Cerebellar nuclear complex (tissue), 1 donor: Measurements from ENCODE around the gene MKRN1.
"Not testable (repeated sequence)": the region's sequence is repeated elsewhere in the genome, so short reads cannot be mapped to it uniquely, and the experiment has no call there.

Experiments used
- DNase-seq, 2 experiments: peaks; one replicate each; lab custom pipeline; 2025; lab: John Stamatoyannopoulos, UW

MKRN1 gene

DNA sequence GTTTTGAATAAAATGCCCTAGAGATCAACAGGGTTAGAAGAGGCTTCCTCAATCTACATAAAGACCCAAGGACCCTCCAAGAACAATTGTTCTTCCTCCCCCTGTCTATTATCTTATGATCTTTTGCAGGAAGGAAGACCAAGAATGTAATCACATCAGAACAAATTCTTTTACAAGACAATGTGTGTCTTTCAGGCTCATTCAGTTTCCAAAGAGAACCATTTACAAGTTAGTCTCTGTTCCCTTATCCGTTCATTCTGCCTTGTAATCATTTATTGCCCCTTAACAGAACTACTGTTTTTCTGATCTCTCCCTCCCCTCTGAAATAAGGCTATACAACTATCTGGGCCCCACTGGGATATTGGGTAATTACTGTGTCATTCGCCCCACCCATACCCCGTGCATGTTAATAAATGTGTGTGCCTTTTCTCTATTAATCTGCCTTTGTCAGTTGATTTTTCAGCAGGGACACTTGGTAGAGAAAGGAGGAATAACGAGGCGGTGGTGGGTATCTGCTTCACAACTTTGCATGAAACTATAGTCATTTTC is 5.7 kb upstream of the MKRN1 start:
- no peak for DNase-seq

DNA sequence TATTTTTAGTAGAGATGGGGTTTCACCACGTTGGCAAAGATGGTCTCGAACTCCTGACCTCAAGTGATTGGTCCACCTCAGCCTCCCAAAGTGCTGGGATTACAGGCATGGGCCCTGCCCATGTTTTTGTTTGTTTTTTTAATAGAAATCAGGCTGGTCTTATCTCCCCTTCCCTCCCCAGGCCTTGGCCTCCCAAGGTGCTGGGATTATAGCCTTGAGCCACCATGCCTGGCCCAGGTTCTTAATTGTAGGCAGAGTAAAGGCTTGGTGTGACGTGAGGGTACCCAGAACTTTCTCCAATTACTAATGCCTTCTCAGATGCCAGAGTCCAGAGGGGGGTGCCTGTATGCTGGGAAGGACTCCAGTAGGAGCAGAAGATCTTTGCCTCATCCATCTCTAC is 5.2 kb upstream of the MKRN1 start:
- DNase-seq = no peak

DNA sequence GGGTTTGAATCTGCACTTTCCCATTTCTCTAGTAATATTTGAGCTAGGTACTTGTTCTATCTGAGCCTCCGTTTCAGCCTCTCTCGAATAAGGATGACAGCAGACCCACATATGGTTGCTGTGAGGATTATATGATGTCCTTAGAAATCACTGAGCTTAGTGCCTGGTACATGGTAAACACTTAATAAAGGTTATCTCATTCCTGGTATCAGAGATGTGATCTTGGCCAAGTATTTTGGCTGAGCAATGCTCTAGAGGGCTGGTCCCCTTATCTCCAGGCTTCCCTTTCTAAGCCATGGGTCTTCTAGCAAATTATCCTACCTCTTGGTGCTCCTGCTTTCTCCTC is 407 bp upstream of the MKRN1 start:
- no peak for DNase-seq

DNA sequence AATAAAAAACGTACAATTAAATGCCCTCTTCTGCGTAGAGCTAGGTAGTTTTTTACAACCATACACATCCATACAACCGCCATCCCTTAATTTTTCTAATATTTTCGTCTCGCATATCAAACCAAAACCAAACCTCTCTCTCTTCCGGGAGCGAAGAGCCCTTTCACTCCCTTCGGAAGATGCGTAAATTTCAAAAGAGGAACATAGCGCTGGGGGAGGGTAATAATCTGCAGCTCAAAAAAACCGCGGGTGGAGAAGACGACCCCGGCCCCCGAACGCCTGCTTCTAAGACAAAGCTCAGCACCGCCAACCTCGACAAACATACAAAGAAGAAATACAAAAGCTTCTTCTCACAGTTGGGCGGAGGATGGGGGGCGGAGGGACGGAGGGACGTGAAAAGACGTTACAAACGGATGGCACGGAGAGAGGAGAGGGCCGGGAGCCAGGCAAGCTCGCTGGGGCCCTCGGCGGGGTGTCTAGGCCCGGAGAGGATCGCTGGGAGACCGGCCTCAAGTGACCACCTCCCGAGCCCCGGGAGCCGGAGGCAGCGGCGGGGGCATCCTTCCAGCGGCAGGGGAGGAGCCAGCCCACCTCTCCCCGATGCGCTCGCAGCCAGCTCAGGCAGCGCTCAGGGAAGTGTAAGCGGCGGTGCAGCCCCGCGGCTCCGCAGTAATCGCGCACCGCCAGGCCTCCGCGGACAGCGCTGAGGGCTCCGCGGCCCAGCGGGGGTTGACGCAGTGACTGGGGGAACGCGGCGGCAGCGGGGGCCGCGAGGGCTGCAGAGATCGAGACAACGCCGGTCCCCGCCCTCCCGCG is 851 bp downstream of the MKRN1 start:
- no peak for DNase-seq

DNA sequence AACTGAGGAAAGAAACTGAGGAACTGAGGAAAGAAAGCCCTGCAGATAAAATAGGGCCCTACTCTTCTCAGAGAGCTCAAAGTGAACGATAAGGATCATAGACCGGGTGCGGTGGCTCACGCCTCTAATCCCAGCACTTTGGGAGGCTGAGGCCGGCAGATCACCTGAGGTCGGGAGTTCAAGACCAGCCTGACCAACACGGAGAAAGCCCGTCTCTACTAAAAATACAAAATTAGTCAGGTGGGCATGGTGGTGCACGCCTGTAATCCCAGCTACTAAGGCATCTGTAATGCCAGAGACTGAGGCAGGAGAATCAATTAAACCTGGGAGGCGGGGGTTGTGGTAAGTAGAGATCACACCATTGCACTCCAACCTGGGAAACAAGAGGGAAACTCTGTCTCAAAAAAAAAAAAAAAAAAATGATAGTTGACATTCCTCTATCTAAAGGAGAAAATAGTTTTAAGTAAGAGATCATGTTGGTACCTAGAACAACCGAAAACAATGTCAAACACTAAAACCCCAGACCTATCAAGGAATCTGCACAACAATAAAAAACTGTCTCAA is 2.5 kb downstream of the MKRN1 start:
- DNase-seq = no peak

DNA sequence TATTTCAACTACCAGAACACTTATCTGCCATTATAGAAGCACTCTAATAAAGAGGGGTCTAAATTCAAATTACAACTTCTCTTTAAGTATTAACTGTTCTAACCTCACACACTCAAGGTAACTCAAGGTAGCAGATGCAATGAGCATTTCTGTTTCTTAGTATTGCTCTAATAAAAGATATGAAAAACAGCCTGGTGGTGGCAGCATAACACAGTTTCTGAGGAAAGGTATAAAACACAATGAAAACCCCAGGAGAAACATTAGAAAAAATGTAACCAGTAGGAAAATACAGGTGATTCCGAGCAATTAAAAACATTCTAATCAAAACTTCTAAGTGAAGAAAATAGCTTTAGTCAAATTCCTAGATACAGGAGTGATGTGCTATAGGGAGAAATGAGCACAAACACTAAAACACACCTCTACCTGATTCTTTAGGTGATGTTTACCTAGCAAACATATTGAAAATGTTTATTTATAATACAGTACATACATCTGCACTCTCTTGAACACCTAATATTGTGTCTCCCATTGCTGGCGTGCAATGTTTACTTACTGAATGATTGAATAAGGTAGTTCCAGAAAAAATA is 3.5 kb downstream of the MKRN1 start:
- peak in 1 of 2 experiments; percentile 17 for DNase-seq

DNA sequence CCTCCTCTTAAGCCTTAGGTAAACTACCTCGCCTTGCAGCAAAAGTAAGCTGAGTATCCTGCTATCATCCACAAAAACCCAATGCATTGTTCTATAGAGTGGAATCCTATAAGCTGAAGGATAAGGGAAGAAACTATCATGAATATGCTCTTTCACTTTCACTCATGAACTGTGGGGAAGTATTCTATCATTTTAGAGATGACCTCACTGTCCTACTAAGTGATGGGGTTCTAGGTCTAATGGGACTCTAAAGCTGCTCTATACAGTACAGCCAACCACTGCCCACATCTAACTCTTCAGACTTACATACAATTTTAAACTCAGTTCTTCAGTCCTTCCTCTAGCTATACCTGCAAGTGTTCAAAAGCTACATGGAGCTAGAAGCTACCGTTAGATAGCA is 16.2 kb downstream of the MKRN1 start:
- DNase-seq = no peak

DNA sequence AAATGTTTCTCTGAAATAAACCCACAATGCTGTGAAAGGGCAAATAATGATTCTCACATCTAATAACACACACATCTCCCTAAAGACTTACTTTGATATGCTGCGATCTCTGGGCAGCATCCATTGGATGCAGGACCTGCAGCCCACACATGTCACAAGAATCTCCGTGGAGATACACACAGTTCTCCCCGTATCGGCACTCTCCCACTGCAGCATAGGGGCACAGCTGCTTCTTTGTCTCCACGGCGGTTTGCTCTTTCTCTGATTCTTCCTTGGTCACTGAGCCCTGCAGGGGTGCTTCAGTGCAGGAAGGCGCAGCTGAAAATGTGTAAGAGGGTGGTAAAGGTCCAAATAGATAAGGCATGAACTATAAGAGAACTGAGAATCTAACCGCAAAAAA is 20.4 kb downstream of the MKRN1 start:
- no peak for DNase-seq

DNA sequence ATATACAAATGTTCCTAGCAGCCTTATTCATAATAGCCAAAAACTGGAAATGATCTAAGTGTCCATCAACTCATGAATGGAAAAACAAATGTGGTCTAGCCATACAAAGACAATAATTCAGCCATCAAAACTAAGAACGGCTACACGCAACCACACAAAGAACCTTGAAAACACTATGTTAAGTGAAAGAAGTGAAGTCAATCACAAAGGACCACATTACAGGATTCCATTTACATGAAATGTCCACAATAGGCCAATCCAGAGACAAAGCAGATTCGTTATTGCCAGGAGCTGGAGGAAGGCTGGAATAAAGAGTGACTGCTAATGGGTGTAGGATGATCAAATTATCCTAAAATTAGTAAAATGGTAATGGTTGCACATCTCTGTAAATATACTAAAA is 21.1 kb downstream of the MKRN1 start:
- no peak for DNase-seq

DNA sequence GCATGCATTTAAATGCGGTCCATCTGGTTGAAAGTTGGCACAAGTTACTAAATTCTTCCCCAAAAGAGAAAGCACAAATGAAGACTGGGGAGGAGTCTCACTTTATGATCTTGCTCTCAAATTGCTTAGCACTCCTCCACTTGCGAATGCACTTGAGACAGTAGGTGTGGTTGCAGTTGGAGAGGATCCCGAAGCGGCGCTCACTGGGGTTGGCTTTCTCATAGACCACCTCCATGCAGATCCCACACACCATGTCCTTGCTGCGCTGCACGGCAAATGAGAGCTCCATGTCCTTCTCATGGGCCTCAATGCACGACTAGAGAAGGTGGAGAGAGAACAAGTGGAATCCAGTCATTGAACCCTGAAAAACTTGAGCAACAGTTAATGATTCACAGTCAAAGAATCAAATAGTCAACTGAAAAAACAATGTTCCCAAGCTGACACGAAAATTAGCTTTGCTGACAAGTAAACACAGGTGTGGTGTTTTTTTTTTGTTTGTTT is 22.7 kb downstream of the MKRN1 start:
- no peak for DNase-seq

DNA sequence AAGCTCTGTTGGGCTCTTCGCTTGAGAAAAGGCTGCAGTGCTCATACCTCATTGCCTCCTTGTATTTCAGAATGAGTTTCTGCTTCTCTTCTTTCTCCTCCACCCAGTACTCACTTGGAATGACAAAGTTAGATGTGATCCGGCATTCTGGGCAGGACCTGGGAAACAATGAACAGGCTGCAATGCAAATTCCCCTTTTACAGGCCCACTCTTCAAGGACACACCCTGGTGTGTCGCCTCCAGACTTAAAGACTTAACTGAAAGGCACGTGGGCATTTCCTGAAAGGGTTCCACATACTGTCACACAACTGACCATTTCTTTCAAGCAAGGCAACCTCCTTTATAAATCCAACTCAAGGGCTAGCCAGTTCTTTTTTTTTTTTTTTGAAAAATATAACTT is 23.6 kb downstream of the MKRN1 start:
- no peak for DNase-seq

DNA sequence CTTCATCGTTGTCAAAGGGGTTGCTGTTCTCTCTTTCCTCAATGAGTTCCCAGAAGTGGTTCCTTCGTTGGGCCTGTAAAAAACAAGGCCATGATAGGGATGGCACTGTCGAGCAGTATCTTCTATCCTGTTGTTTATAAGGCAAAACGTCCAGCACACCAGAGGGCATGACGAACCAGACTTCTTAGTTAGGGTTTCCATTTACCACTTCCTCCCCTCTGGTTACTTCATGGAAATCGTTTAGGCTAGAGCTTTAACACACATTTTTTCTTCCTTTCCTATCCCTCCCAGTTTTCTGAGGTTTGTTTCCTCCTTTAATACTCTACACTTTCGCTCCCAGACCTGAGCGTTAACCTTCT is 24.7 kb downstream of the MKRN1 start:
- DNase-seq = no peak

DNA sequence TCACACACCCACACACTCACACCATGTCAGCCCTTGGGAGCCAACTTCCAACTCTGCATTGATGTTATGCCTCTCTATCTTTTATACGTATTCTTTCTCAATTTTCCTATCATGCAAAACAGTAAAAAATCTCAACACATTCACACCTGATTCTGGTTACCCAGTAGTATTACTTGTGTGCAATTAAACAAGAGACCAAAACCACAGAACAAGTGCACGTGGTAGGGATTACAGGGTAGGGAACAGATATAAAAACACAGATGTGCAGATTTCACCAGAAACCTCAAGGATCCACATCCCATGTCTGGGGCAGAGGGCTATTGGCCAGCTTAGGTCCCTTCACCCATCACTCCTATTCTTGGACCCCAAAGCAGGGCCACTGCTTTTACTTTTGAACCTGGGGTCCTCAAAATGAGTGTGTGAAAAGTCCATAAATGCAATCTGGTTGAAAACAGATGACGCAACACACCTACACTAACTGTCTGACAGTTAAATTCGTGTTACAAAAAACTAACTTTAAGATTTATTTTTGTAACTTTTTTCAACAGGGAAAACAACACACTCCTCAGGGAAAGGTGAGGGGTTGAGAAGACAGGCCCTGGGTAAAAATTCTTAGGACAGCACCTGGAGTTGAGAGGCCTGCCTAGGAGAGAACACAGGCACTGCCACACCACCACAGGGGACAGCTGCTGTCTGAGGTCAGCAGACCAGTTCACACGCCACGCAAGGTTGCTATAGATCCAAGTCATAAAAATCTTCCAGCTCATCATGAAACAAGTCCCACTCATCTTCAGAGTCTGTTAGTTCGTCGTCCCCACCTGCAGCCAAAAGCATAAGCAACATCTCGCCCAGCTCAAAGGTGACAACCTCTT is 25.3 kb downstream of the MKRN1 start:
- not testable (repeated sequence) for DNase-seq

DNA sequence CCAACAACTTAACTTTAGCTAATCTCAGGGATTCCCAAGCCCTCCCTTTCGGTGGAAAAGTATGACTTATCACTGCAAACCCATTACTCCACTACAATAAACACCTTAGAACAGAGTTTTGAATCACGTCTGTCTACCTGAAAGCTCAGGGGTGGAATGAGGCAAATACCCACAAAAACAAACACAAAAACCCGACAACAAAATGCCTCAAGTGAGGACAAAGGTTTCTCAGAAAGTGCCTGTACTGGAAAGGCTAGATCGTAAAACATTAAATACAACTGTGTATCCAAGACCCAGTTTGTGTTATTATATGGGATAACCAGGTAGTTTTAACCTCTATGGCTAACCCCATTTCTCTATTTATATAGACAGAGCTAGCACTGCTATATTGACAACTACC is 26.0 kb downstream of the MKRN1 start:
- DNase-seq = no peak

DNA sequence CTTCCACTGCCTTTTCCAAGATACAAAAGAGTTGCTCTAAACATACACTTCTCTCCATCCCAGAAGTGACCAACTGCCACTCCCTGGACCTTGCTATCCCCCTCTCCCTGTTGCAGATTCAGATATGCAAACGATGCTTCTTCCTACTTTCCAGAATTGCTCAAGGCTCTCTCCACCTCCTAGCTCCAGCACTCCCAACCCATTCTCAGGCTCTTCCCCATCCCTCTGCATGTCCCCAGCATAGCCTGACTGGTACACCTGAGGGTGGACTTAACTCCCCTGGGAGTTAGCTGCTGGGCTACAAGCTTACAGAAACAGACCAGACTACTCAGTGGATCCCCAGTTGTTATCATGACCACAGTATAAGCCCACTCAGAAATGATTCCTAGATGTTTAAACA is 27.6 kb downstream of the MKRN1 start:
- no peak for DNase-seq

DNA sequence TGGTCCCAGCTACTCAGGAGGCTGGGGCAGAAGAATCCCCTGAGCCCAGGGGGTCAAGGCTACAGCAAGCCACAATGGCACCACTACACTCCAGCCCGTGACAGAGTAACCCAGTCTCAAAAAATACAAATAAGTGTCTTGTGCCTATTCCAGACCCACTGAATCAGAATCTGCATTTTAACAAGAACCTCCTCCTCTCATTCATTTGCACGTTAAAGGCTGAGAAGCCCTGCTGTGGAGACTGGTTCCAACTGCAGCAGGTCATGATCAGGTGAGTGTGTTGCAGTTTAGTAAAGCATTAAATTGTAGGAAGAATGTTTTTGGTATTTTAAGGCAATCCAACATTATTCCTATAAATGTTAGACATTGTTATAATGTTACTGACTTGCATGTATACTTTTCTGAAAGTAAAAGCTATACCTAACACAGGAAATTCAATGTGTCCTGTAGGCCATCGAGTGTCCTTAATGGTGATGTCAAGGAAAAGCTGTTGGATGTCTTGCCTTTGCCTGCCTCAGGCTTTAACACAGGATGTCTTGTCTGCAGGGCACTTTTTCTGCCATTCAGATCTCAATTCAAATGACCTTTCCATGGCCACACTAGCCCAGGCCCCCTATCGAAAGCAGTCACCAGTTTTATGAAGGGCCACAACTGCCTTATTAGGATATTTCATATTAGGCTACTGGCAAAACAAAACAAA is 30.4 kb downstream of the MKRN1 start:
- DNase-seq = no peak

DNA sequence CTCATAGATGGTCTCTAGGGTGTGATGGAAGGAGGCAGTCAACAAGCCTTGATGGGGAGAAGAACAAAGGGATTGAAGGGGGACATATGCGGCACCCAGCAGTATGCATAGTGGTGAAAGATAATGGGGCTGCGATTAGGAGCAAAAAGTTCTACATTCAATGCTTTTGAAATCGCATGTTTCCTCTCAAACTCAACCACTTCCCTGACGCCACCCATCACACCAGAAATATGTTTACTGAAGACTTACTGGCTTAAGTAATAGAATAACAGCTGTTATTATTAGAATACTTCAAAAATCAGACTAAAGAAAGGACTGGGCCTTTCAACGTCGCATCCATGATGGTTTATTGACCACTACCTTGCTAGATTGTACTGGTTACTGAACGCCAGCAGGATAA is 31.5 kb downstream of the MKRN1 start:
- no peak for DNase-seq

DNA sequence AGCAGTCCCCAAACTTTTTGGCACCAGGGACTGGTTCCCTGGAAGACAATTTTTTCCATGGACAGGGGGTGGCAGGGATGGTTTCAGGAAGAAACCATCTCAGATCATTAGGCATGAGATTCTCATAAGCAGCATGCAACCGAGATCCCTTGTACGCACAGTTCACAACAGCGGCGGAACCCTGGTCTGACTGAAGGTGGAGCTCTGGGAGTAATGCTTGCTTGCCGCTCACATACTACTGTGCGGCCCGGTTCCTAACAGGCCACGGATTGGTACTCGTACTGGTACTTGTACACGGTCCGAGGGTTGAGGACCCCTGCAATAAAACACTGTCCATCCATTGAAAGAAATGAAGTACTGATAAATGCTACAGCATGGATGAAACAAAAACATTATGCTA is 32.8 kb downstream of the MKRN1 start:
- no peak for DNase-seq

DNA sequence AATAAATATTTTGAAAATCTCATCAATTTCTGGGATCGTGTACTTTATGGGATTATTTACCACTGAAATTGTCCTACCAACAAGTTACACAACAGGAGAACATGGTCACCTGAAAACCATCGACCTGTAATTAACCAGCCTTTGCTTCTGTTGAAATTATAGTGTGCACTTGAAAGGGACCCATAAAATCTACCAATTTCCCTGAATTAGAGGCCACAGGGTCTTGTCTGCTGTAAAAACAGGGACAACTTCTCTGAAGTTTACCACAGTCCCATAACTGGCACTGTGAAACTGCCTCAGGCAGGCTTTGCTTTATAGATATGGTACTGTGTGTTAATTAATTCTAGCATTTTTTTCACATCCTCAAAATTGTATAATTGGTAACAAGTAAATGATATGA is 37.8 kb downstream of the MKRN1 start:
- DNase-seq = no peak

DNA sequence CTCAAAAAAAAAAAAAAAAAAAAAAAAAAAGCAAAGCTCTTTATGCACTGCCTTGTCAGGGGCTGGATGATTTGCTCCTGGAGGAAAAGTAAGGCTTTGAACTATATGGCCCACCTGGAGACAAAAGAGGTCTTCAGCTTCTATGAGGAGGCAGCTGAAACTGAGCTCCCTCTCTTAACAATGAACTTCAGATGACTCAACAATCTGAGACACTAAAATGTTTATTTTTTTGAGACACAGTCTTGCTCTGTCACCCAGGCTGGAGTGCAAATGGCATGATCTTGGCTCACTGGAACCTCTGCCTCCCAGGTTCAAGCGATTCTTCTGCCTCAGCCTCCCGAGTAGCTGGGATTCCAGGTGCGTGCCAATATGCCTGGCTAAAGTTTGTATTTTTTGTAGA is 38.7 kb downstream of the MKRN1 start:
- DNase-seq = no peak

DNA sequence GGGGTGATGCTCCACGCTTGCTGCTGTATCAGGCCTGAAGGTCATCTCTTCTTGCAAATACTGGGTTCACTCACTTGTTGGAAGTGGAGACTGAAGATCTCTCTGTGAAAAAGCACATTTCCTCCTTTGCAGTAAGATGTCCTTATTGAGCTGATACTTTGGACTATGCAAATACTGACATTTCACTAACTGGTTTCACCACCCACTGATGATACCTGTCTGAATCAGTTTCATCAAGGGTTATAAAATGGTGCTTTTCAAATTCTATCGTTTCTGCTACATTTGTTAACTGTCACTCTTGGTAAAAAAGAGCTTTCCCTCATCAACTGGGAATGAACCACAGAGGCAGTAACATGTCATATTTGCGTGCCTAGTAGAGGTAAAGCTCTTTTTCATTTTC is 39.9 kb downstream of the MKRN1 start:
- DNase-seq = no peak
